Measurements from ENCODE around the gene MLLT10. TPM values are rescaled to one million over a fixed set of nuclear protein-coding genes. Genes with fewer than 3 reads are reported as not detected.
"Not testable (repeated sequence)": the region's sequence is repeated elsewhere in the genome, so short reads cannot be mapped to it uniquely, and the experiment has no call there.

Gene MLLT10
- total and polyA plus RNA-seq, 10 of the 15 experiments (the other 5 are each of a cell fraction or from before 2014, with no cell fraction given) = 8.7 to 61.1 (median 28.5) TPM

DNA sequence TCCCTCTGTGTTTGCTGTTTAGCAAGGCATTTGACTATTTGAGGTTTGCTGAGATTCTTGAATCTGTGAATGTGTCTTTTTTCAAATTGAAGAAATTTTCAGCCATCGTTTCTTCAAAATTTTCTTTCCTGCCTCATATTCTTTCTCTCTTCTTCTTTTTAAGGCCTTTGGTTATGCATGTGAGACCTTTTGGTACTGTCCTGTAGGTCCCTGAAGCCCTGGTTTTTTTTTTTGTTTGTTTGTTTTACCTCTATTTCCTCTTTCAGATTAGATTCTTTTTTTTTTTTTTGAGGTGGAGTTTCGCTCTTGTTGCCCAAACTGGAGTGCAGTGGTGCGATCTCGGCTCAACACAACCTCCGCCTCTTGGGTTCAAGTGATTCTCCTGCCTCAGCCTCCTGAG, 45.3 kb downstream of the MLLT10 start (continued):
- TF ChIP-seq ZNF384 (IDR thresholded peaks at IDR 0.05; ENCODE audit: borderline replicate concordance, low read depth, low read length) (peak; percentile 54; the same call in 1 of the 2 replicates), JUNB (IDR thresholded peaks at IDR 0.05) (no peak)

DNA sequence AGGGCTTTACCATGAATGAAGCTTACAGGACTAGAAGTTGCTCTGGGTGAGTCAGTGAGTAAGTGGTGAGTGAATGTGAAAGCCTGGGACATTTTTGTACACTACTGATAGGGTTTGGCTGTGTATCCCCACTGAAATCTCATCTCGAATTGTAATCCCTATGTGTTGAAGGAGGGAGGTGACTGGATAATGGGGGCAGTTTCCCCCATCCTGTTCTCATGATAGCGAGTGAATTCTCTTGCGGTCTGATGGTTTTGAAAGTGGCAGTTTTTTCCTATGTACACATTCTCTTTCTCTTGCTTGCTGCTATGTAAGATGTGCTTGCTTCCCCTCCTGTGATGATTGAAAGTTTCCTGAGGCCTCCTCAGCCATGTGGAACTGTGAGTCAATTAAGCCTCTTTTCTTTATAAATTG, 47.4 kb downstream of the MLLT10 start:
- TSS peak; percentile 28 for BruUV-seq (replicated peaks)
- peak; percentile 93 for ATAC-seq
- H2AFZ ChIP-seq (ENCODE audit: control insufficient read depth, low read depth, low read length) = not testable (repeated sequence)
- 0 out of 2 replicates have a peak, but pooled peaks have one; percentile 16 for TF ChIP-seq MEF2A (IDR thresholded peaks at IDR 0.05; ENCODE audit: insufficient read depth, low read depth, low read length)
- TF ChIP-seq NBN (IDR thresholded peaks at IDR 0.05) = peak; percentile 79; the same call in 1 of the 2 replicates
- peak; percentile 91 for TF ChIP-seq EED (IDR thresholded peaks at IDR 0.05; ENCODE audit: low read depth)
- TF ChIP-seq ATF7 (IDR thresholded peaks at IDR 0.05; ENCODE audit: low read depth) = peak; percentile 78
- TF ChIP-seq CREB1 (IDR thresholded peaks at IDR 0.05; ENCODE audit: low read depth) = 0 out of 2 replicates have a peak, but pooled peaks have one; percentile 12
- TF ChIP-seq E2F8 (IDR thresholded peaks at IDR 0.05; ENCODE audit: low read depth, partially characterized antibody) = peak; percentile 46
- TF ChIP-seq ETV6 (conservative IDR thresholded peaks at IDR 0.05 in 1 of 2, IDR thresholded peaks at IDR 0.05 in 1 of 2; ENCODE audit: borderline replicate concordance in 1 of 2, low read depth in 1 of 2) = peak in 1 of 2 experiments; percentile 37; a peak in 1 of 4 replicates
- TF ChIP-seq RELB (IDR thresholded peaks at IDR 0.05; ENCODE audit: low read depth) = peak; percentile 93
- peak; percentile 50; the same call in 1 of the 2 replicates for TF ChIP-seq PKNOX1 (IDR thresholded peaks at IDR 0.05)
- TF ChIP-seq, protein P1, sequence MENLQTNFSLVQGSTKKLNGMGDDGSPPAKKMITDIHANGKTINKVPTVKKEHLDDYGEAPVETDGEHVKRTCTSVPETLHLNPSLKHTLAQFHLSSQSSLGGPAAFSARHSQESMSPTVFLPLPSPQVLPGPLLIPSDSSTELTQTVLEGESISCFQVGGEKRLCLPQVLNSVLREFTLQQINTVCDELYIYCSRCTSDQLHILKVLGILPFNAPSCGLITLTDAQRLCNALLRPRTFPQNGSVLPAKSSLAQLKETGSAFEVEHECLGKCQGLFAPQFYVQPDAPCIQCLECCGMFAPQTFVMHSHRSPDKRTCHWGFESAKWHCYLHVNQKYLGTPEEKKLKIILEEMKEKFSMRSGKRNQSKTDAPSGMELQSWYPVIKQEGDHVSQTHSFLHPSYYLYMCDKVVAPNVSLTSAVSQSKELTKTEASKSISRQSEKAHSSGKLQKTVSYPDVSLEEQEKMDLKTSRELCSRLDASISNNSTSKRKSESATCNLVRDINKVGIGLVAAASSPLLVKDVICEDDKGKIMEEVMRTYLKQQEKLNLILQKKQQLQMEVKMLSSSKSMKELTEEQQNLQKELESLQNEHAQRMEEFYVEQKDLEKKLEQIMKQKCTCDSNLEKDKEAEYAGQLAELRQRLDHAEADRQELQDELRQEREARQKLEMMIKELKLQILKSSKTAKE (IDR thresholded peaks at IDR 0.05; ENCODE audit: low read depth, poor library complexity, severe bottlenecking) = peak; percentile 61
- 0 out of 2 replicates have a peak, but pooled peaks have one; percentile 44 for TF ChIP-seq DPF2 (IDR thresholded peaks at IDR 0.05)
- peak; percentile 86 for TF ChIP-seq MTA2 (IDR thresholded peaks at IDR 0.05; ENCODE audit: low read depth)
- TF ChIP-seq IRF4 (IDR thresholded peaks at IDR 0.05; ENCODE audit: low read depth, low read length) = peak; percentile 78

More for the DNA sequence above, 47.4 kb downstream of the MLLT10 start:
- H3K36me3 ChIP-seq (ENCODE audit: control insufficient read depth in 2 of 2, insufficient read depth in 2 of 2, low read length in 1 of 2); H3K27me3 ChIP-seq (replicated peaks in 1 of 2; ENCODE audit: control insufficient read depth in 2 of 2, insufficient read depth in 2 of 2, low read length in 1 of 2); H3K9me3 ChIP-seq (replicated peaks; ENCODE audit: control insufficient read depth, insufficient read depth, low read length); intact Hi-C loops (cut with micrococcal nuclease; ENCODE audit: unreplicated experiment); H3K4me3 ChIP-seq; in situ Hi-C loops (cut with MboI); H4K20me1 ChIP-seq (ENCODE audit: control insufficient read depth, insufficient read depth): not testable (repeated sequence)
- H3K27ac ChIP-seq (ENCODE audit: control insufficient read depth, insufficient read depth) = peak overlapping the region; percentile 63
- ChIA-PET SMC1A (ENCODE audit: uncharacterized antibody, unreplicated experiment) (interaction anchor here (1.0 kb wide), 1 partner anchor 31 kb away, joined by 3 read pairs; no protein-coding TSS in a partner anchor), RAD21 (ENCODE audit: unreplicated experiment) (interaction anchor here (0.9 kb wide), 1 partner anchor 65 kb away, joined by 3 read pairs; no protein-coding TSS in a partner anchor), POLR2A (interaction anchor here (0.6 kb wide), 1 partner anchor 900 kb away, joined by 3 read pairs; no protein-coding TSS in a partner anchor), CTCF (interaction anchor here (1.6 kb wide), 1 partner anchor 10 kb away, joined by 4 read pairs; no protein-coding TSS in a partner anchor)
- WGBS (ENCODE audit: insufficient coverage, insufficient replicate concordance, low lambda C conversion rate, missing lambda C conversion rate) = 0% methylated on average over 3 of the region's 3 CpGs
- H3K4me1 ChIP-seq (ENCODE audit: control insufficient read depth, insufficient read depth, low read length) = peaks cover 14% of the 10 kb centered on the region
- peak overlapping the region; percentile 21 for H3K4me2 ChIP-seq (ENCODE audit: control insufficient read depth, insufficient read depth)
- DNase-seq (ENCODE audit: low read depth, low spot score) = peak; percentile 85
- peak overlapping the region; percentile 33; the same call in 1 of the 2 replicates for H3K9ac ChIP-seq (ENCODE audit: control insufficient read depth, insufficient read depth, low read length)
- H3K79me2 ChIP-seq (ENCODE audit: control insufficient read depth, insufficient read depth, low read length) = peaks cover 35% of the 10 kb centered on the region
- peak; percentile 52 for FAIRE-seq

Data from GM12878 (cell line).